ENCODE results near the gene IFNA17.
"Not testable (repeated sequence)": the region's sequence is repeated elsewhere in the genome, so short reads cannot be mapped to it uniquely, and the experiment has no call there.

DNA sequence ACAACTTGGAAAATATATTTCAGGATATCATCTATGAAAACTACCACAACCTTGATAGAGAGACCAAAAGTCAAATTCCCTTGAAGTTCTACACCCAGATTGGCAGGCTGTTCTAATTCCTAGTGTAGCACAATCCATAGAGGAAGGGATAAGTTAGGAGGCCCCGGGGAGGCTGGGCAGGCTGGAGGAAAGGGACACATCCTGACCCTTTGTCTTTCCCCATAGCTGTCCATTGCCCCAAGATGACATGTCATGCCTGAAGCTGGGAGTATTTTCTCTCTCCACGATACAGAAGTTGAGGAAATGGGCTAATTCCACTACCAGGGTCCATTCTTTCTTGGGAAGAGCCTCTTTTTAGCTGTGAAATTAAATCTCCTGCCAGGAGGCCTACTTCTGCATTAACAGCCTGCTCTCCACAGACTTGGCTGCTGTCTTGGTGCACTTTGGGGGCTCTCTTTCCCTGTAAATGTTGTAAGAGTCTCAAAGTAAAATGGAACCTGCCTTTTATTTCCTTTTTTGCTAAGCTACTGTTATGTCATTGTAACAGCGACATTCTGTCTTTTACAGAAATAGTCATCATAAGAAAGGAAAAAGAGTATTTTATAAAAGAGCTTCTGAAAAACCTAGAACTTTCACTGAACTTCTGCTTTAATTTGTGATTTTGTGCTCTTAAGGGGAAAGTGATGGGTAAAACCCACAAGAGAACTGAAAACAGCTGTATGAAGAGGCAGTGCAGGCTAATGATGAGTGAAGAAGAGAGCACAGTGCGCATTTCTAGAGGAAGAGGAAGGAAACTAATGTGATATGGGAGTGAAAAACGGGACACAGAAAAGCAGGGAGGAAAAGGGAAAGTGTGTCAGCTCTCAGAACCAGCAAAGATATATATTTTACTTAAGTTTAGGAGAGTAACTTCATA, 14.4 kb downstream of the IFNA17 start:
- TF ChIP-seq, protein P1, sequence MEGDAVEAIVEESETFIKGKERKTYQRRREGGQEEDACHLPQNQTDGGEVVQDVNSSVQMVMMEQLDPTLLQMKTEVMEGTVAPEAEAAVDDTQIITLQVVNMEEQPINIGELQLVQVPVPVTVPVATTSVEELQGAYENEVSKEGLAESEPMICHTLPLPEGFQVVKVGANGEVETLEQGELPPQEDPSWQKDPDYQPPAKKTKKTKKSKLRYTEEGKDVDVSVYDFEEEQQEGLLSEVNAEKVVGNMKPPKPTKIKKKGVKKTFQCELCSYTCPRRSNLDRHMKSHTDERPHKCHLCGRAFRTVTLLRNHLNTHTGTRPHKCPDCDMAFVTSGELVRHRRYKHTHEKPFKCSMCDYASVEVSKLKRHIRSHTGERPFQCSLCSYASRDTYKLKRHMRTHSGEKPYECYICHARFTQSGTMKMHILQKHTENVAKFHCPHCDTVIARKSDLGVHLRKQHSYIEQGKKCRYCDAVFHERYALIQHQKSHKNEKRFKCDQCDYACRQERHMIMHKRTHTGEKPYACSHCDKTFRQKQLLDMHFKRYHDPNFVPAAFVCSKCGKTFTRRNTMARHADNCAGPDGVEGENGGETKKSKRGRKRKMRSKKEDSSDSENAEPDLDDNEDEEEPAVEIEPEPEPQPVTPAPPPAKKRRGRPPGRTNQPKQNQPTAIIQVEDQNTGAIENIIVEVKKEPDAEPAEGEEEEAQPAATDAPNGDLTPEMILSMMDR (IDR thresholded peaks at IDR 0.05 in 4 of 5, conservative IDR thresholded peaks at IDR 0.05 in 1 of 5) = not testable (repeated sequence)
- not testable (repeated sequence) for TF ChIP-seq POLR2A (IDR thresholded peaks at IDR 0.05)

All from gastrocnemius medialis (tissue), 4 donors.